Retinal pigment epithelial cell (primary cell): ENCODE measurements around the gene VPS37D.

ENCODE experiments used
- DNase-seq: peaks from one replicate; pipeline ENCODE4 v3.0.0-alpha.2; 2010; ENCODE audit warnings: low read depth
- H3K4me3 ChIP-seq: 2 replicates; pipeline ENCODE4 v1.5.1; 2011; ENCODE audit warnings: mild to moderate bottlenecking, low read length, control low read depth, moderate library complexity
- TF ChIP-seq, protein P1 (sequence below): conservative IDR thresholded peaks from 2 replicates; pipeline ENCODE4 v1.5.1; 2011; ENCODE audit warnings: low read depth, low read length, control low read depth, inconsistent platforms

Gene VPS37D

DNA sequence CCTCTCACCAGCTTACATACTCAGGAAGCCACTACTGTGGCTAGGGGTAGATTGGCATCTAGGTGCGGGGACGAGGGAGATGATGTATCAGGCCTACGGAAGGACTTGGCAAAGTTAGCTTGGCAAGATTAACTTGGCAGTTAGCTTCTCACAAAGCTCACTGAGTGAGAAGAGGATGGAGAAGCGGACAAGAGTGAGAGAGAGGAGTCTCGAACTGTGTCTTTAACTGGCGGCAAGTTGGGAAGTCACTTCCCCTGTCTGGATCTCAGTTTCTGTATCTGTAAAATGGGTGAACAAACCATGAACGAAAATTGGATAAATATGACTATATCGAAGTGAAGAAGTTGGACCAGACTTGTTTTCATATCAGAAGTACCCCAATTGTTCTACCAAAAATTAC lies 33.8 kb upstream of the VPS37D start:
- H3K4me3 ChIP-seq = no peak overlapping the region
- TF ChIP-seq, protein P1, sequence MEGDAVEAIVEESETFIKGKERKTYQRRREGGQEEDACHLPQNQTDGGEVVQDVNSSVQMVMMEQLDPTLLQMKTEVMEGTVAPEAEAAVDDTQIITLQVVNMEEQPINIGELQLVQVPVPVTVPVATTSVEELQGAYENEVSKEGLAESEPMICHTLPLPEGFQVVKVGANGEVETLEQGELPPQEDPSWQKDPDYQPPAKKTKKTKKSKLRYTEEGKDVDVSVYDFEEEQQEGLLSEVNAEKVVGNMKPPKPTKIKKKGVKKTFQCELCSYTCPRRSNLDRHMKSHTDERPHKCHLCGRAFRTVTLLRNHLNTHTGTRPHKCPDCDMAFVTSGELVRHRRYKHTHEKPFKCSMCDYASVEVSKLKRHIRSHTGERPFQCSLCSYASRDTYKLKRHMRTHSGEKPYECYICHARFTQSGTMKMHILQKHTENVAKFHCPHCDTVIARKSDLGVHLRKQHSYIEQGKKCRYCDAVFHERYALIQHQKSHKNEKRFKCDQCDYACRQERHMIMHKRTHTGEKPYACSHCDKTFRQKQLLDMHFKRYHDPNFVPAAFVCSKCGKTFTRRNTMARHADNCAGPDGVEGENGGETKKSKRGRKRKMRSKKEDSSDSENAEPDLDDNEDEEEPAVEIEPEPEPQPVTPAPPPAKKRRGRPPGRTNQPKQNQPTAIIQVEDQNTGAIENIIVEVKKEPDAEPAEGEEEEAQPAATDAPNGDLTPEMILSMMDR = no peak

GRCh38 chr7:73635428-73636200 lies 32.0 kb upstream of the VPS37D start:
- no peak for DNase-seq
- no peak overlapping the region for H3K4me3 ChIP-seq
- TF ChIP-seq, protein P1 = no peak

More for the DNA sequence above, 33.8 kb upstream of the VPS37D start:
- DNase-seq = no peak

- H3K4me3 ChIP-seq = no peak overlapping the region
- DNase-seq = no peak
- TF ChIP-seq, protein P1 = no peak
Measured at GRCh38 chr7:73638911-73639310, 28.7 kb upstream of the VPS37D start.

- DNase-seq = no peak
- no peak overlapping the region for H3K4me3 ChIP-seq
- TF ChIP-seq, protein P1 = no peak
Measured at GRCh38 chr7:73642834-73643233, 24.8 kb upstream of the VPS37D start.

GRCh38 chr7:73644688-73645286 lies 22.8 kb upstream of the VPS37D start:
- no peak overlapping the region for H3K4me3 ChIP-seq
- DNase-seq = no peak
- TF ChIP-seq, protein P1 = no peak

- H3K4me3 ChIP-seq = no peak overlapping the region
- TF ChIP-seq, protein P1 = no peak
- DNase-seq = no peak
Measured at GRCh38 chr7:73645643-73646174, 21.9 kb upstream of the VPS37D start.
